SJCRH30 (cell line): ENCODE results near the gene RIPOR3. TPM values are rescaled to one million over a fixed set of nuclear protein-coding genes. Genes with fewer than 3 reads are reported as not detected.

Experiments
- DNase-seq, 2 experiments: peaks; one replicate each; pipeline ENCODE4 v3.0.0-alpha.2; 2015 to 2020
- H3K27ac ChIP-seq: fragments of 250-450 bp; sonication (Bioruptor Pico); 2 replicates; pipeline ENCODE4 v1.5.1; 2020; ENCODE audit warnings: mild to moderate bottlenecking, moderate library complexity
- H3K27me3 ChIP-seq: fragments of 250-450 bp; sonication (Bioruptor Pico); 2 replicates; pipeline ENCODE4 v1.5.1; 2020; ENCODE audit warnings: mild to moderate bottlenecking, moderate library complexity
- H3K36me3 ChIP-seq: fragments of 250-450 bp; sonication (Bioruptor Pico); 2 replicates; pipeline ENCODE4 v1.5.1; 2020; ENCODE audit warnings: mild to moderate bottlenecking, moderate library complexity
- H3K4me1 ChIP-seq: fragments of 250-450 bp; sonication (Bioruptor Pico); 2 replicates; pipeline ENCODE4 v1.5.1; 2020; ENCODE audit warnings: mild to moderate bottlenecking, moderate library complexity
- H3K4me3 ChIP-seq: fragments of 250-450 bp; sonication (Bioruptor Pico); 2 replicates; pipeline ENCODE4 v1.5.1; 2020; ENCODE audit warnings: mild to moderate bottlenecking, moderate library complexity
- H3K9me3 ChIP-seq: fragments of 250-450 bp; sonication (Bioruptor Pico); replicated peaks from 2 replicates; pipeline ENCODE4 v1.5.1; 2020; ENCODE audit warnings: mild to moderate bottlenecking, moderate library complexity
- total RNA-seq: library from RNA; depleted of rRNA; stranded (reverse); fragments of >200 nt; shearing (Covaris generic); gene quantifications from 2 replicates; pipeline ENCODE4 v1.2.3, GENCODE V29; 2014

RIPOR3 gene
- total RNA-seq, 1 experiment from 2014 or later = 2.6 TPM

GRCh38 chr20:50728486-50728980 is 37.2 kb upstream of the RIPOR3 start:
- Histone ChIP-seq H3K4me3 (no peak overlapping the region), H3K4me1 (peaks cover 10% of the 10 kb centered on the region), H3K36me3 (no peaks in the 10 kb centered on the region), H3K27me3 (peaks cover 9% of the 10 kb centered on the region), H3K9me3 (no peaks in the 10 kb centered on the region), H3K27ac (no peak overlapping the region)
- no peak for DNase-seq

DNA sequence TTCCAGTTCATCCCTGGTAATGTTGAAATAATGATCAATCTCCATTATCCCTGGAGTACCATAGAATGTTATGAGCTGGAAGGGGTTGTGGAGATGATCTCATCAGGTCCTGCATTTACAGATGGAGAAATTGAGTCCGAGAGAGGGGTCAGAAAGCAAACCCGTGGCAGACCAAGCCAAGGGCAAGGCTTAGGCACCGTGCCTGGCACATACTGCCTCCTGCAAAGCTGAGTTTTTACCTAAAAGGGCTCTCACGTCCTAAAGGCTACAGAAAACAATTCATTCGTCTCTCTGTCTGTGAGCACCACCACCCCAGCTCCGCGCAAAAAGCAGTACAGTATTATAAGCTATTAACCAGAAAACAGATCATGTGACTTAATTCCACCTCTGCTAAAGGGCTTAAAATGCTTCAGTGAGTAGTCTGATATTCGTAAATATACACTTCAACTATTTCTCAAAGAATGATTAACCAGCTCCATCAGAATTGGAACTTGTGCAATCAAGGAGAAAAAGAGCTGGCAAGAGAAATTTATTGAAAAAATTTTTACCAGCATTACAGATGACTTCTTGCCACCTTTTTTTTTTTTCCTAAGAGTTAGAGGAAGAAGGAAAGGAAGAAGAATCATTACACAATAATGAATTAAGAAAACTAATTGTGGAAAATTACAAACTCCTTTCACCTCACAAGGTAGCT is 36.6 kb upstream of the RIPOR3 start:
- Histone ChIP-seq H3K9me3 (no peaks in the 10 kb centered on the region), H3K36me3 (no peaks in the 10 kb centered on the region), H3K27me3 (peaks cover 9% of the 10 kb centered on the region), H3K4me1 (peaks cover 10% of the 10 kb centered on the region), H3K27ac (no peak overlapping the region), H3K4me3 (no peak overlapping the region)
- no peak for DNase-seq

DNA sequence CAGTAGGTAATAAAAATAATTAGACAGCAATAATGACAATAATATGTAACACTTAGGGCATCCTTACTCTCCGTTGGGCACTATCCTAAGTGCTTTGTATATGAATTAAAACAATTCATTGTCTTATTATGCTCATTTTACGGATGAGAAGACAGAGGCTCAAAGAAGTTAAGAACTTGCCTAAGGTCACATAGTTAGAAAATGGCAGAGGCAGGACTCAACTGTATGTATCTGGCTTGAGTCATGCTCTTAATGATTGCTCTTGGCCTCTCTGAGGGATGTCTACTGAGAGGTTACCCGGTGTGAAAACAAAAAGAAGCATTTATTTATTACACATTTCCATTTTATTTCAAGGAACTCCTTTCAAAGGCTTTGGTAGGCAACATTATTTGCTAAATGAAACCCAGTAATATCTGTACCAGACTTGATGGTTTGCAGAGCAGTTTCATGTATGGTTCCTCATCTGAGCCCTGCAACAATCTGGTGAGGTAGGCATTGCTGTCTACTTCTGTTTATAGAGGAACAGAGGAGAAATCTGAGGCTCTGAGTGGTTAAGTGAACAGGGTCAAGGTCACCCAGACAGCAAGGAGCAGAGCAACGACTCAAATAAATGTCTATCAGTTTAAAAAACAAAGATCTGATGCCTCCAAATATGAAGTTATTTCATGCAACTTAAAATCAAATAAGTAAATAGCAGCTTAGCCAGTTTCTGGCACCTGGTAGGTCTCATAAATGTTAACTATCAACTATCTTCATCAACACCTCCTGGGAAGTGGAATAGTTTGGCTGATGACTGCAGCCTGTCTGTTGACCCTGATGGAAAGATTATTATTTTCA is 35.8 kb upstream of the RIPOR3 start:
- Histone ChIP-seq H3K27ac (no peak overlapping the region), H3K9me3 (no peaks in the 10 kb centered on the region), H3K4me1 (peaks cover 10% of the 10 kb centered on the region), H3K4me3 (no peak overlapping the region), H3K27me3 (peaks cover 4% of the 10 kb centered on the region), H3K36me3 (no peaks in the 10 kb centered on the region)
- DNase-seq = no peak

- no peak for DNase-seq
- Histone ChIP-seq H3K27me3 (no peaks in the 10 kb centered on the region; the same call in 1 of the 2 replicates), H3K27ac (no peak overlapping the region)
Observed at GRCh38 chr20:50725724-50726005, 34.3 kb upstream of the RIPOR3 start.

DNA sequence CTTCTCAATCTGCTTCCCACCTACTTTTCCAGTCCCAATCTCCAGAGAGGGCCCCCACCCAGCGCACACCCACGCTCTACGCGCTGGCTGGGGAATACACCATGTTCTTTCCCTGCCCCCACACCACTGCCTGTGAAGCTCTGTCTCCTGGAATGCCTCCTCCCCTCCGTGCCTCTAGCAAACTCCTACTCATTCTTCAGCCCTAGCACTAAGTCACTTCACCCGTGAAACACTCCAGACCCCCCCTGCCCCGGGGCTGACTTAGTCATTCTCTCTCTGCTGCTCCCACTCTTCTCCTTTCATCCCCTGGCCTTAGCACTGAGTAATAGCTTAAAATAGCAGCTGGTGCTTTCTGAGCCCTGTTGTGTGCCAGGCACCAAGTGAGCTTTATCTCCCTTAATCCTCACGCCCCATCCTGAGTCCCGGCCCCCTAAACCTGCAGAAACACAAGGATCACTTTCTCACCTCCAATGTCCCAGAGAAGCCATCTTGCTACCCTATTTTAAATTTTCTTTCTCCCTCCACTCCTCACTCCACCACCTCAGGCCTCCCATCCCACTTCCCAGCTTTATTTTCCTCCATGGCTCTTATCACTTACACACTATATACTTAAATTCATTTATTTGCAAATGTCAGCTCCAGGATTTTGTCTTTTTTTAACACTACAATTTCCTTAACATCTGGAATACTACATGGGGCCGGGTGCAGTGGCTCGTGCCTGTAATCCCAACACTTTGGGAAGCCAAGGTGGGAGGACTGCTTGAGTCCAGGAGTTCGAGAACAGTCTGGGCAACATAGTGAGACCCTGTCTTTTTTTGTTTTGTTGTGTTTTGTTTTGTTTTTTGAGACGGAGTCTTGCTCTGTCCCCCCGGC is 33.7 kb upstream of the RIPOR3 start:
- DNase-seq = peak; percentile 82 to 83
- Histone ChIP-seq H3K4me1 (peaks cover 10% of the 10 kb centered on the region), H3K27me3 (no peaks in the 10 kb centered on the region; the same call in 1 of the 2 replicates), H3K36me3 (no peaks in the 10 kb centered on the region), H3K27ac (no peak overlapping the region), H3K4me3 (no peak overlapping the region), H3K9me3 (no peaks in the 10 kb centered on the region)

More at GRCh38 chr20:50725724-50726005, 34.3 kb upstream of the RIPOR3 start:
- H3K36me3 ChIP-seq = no peaks in the 10 kb centered on the region
- H3K9me3 ChIP-seq = no peaks in the 10 kb centered on the region
- peaks cover 10% of the 10 kb centered on the region for H3K4me1 ChIP-seq
- H3K4me3 ChIP-seq = no peak overlapping the region

DNA sequence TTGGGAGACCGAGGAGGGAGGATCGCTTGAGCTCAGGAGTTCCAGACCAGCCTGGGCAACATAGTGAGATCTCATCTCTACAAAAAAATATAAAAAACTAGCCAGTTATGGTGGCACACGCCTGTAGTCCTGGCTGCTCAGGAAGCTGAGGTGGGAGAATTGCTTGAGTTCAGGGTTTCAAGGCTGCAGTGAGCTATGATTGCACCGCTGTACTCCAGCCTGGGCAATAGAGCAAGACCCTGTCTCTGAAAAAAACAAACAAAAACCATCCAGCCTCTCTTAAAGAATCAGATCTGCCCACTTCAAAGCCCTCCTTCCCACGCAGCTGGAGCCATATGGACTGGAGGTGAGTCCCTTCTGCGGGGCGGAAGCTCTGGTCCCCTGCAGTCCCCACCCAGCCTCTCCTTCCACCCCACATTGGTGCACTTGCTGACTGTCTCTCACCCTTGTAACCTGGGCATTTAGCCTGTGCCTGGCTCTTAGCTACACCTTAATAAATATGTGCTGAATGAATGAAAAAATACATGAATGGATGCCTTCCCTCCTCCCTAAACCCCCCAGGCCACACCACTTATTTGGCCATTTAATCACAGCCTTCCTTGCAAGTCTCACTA is 32.9 kb upstream of the RIPOR3 start:
- no peak overlapping the region for H3K27ac ChIP-seq
- H3K27me3 ChIP-seq = no peaks in the 10 kb centered on the region; the same call in 1 of the 2 replicates
- DNase-seq = no peak
- H3K4me3 ChIP-seq = no peak overlapping the region
- peaks cover 10% of the 10 kb centered on the region for H3K4me1 ChIP-seq
- no peaks in the 10 kb centered on the region for H3K9me3 ChIP-seq
- no peaks in the 10 kb centered on the region for H3K36me3 ChIP-seq

DNA sequence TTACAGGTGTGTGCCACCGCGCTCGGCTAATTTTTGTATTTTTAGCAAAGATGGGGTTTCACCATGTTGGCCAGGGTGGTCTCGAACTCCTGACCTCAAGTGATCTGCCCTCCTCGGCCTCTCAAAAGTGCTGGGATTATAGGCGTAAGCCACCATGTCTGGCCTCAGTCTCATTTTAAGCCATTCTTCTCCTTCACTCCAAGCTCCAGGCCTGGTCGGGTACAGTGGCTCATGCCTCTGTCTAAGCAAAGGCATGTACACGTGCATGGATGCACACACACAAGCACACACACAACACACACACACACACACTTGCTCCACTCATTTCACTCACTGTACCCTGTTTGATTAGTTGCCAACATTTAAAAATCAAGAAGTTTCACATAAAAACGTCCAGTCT is 32.3 kb upstream of the RIPOR3 start:
- DNase-seq = no peak
- no peaks in the 10 kb centered on the region for H3K36me3 ChIP-seq
- H3K9me3 ChIP-seq = no peaks in the 10 kb centered on the region
- H3K27ac ChIP-seq = no peak overlapping the region
- H3K27me3 ChIP-seq = peaks cover 3% of the 10 kb centered on the region
- no peak overlapping the region for H3K4me3 ChIP-seq
- H3K4me1 ChIP-seq = peaks cover 10% of the 10 kb centered on the region

DNA sequence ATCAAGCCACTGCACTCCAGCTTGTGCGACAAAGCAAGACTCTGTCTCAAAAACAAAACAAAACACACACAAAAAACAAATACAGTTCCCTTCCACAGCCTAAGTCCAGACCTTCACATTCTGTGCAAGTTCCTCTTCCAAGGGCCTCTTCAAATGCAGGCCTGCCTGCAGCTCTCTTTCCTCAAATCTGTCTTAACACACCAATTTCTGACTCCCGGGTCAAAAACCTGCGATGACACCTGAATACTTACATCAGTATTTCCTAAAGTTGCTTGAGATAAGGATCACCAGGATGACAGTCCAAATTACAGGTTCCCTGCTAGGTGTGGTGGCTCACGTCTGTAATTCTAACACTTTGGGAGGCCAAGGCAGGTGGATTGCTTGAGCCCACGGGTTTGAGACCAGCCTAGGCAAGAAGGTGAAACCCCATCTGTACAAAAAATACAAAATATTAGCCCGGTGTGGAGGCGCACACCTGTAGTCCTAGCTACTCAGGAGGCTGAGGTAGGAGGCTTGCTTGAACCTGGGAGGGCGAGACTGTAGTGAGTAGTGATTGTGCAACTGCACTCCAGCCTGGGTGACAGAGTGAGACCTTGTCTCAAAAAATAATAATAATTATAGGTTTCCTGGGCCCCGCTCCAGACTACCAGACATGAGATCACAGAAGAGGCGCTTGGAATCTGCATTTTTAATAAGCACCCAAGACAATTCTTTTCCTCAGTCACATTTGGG is 31.2 kb upstream of the RIPOR3 start:
- Histone ChIP-seq H3K27me3 (peaks cover 4% of the 10 kb centered on the region), H3K4me3 (no peak overlapping the region), H3K27ac (no peak overlapping the region), H3K4me1 (peaks cover 10% of the 10 kb centered on the region), H3K36me3 (no peaks in the 10 kb centered on the region), H3K9me3 (no peaks in the 10 kb centered on the region)
- DNase-seq = no peak

DNA sequence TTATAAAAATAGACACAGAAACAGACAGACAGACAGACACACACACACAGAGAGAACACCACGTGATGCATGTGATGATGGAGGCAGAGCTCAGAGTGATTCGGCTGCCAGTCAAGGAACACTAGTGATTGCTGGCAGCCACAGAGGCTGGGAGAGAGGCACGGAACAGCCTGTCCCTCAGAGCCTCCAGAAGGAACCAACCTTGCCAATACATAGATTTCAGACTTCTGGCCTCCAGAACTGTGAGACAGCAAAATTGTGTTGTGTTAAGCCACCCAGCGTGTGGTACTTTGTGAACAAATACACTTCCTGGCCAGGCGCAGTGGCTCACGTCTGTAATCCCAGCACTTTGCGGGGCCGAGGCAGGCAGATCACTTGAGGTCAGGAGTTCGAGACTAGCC is 30.5 kb upstream of the RIPOR3 start:
- Histone ChIP-seq H3K36me3 (no peaks in the 10 kb centered on the region), H3K27me3 (peaks cover 4% of the 10 kb centered on the region), H3K27ac (no peak overlapping the region), H3K4me3 (no peak overlapping the region), H3K4me1 (peaks cover 10% of the 10 kb centered on the region), H3K9me3 (no peaks in the 10 kb centered on the region)
- DNase-seq = no peak

- no peak for DNase-seq
- Histone ChIP-seq H3K36me3 (no peaks in the 10 kb centered on the region), H3K4me1 (peaks cover 10% of the 10 kb centered on the region), H3K9me3 (no peaks in the 10 kb centered on the region), H3K27me3 (peaks cover 4% of the 10 kb centered on the region), H3K4me3 (no peak overlapping the region), H3K27ac (no peak overlapping the region)
Observed at GRCh38 chr20:50720582-50720981, 29.2 kb upstream of the RIPOR3 start.

- Histone ChIP-seq H3K36me3 (no peaks in the 10 kb centered on the region), H3K27me3 (peaks cover 4% of the 10 kb centered on the region), H3K4me1 (peaks cover 7% of the 10 kb centered on the region), H3K4me3 (no peak overlapping the region), H3K27ac (no peak overlapping the region), H3K9me3 (no peaks in the 10 kb centered on the region)
- no peak for DNase-seq
Observed at GRCh38 chr20:50720026-50720425, 28.7 kb upstream of the RIPOR3 start.

- H3K9me3 ChIP-seq = no peaks in the 10 kb centered on the region
- peaks cover 4% of the 10 kb centered on the region for H3K27me3 ChIP-seq
- no peaks in the 10 kb centered on the region for H3K36me3 ChIP-seq
- no peak overlapping the region for H3K4me3 ChIP-seq
- no peak for DNase-seq
- peaks cover under 1% of the 10 kb centered on the region; the same call in 1 of the 2 replicates for H3K4me1 ChIP-seq
- H3K27ac ChIP-seq = no peak overlapping the region
Observed at GRCh38 chr20:50719328-50719727, 28.0 kb upstream of the RIPOR3 start.

DNA sequence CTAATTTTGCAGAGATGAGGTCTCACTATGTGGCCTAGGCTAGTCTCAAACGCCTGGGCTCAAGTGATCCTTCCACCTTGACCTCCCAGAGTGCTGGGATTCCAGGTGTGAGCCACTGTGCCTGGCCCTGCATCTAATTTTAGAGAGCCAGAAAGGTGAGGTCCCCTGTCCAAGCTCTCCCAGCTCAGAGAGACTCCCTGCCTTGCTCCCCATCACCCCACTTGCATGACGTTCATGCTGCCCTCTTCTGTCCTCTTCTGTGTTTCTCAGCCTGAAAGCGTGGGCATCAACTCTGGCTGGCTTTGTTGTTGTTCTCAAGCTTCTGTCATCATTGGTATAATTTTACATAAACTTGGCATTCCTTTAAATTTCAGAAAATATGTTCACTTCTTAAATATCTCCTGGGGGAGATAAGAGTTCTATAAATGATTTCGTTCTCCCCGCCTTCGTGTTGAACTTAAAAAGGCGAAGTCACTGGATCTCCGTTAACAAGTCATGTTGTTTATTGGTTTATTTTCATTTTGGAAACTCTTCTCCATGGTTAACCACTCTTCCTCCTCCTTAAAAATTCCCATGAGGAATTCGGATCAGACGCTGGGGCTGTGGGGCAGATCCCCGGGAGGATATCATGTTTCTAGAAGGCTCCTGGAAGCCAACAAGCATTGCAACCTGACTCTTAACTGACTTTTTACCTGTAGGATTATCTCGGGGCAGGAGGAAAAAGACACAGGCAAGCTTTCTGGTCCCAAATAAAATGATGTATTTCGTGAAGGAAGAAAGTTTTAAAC is 26.8 kb upstream of the RIPOR3 start:
- DNase-seq = peak in 1 of 2 experiments; percentile 34
- peaks cover 4% of the 10 kb centered on the region for H3K27me3 ChIP-seq
- H3K9me3 ChIP-seq = no peaks in the 10 kb centered on the region
- H3K36me3 ChIP-seq = no peaks in the 10 kb centered on the region
- no peaks in the 10 kb centered on the region for H3K4me1 ChIP-seq
- no peak overlapping the region for H3K27ac ChIP-seq
- no peak overlapping the region for H3K4me3 ChIP-seq
